ENCODE measurements around the gene CHRNB2. TPM values are rescaled to one million over a fixed set of nuclear protein-coding genes. Genes with fewer than 3 reads are reported as not detected.

CHRNB2 gene
- total RNA-seq, 1 experiment from 2014 or later = 0.21 TPM

GRCh38 chr1:154616659-154617345 lies 49.2 kb downstream of the CHRNB2 start:
- Mint-ChIP-seq H3K27ac (ENCODE audit: low read depth, unreplicated experiment) (no peak overlapping the region), H3K4me1 (ENCODE audit: insufficient read depth, unreplicated experiment) (peaks cover 6% of the 10 kb centered on the region), H3K27me3 (ENCODE audit: insufficient read depth, unreplicated experiment) (no peaks in the 10 kb centered on the region), H3K36me3 (ENCODE audit: insufficient read depth, unreplicated experiment) (peaks cover 10% of the 10 kb centered on the region), H3K4me3 (ENCODE audit: unreplicated experiment) (no peak overlapping the region), H3K9me3 (ENCODE audit: unreplicated experiment) (no peaks in the 10 kb centered on the region)
- ChIA-PET POLR2A (interaction anchor here (1.4 to 2.4 kb wide), 2 partner anchors 10 to 15 kb away, joined by 3 to 12 read pairs; no protein-coding TSS in a partner anchor), CTCF (interaction anchor here (0.6 kb wide), 1 partner anchor 385 kb away, joined by 3 read pairs; no protein-coding TSS in a partner anchor)
- no peak for TF ChIP-seq CTCF (IDR thresholded peaks at IDR 0.05; ENCODE audit: unreplicated experiment)
- no TSS peak for BruUV-seq (replicated peaks)
- intact Hi-C loops (cut with micrococcal nuclease) = no loop called here
- DNase-seq (ENCODE audit: unreplicated experiment) = no peak

- Mint-ChIP-seq H3K27ac (ENCODE audit: low read depth, unreplicated experiment) (no peak overlapping the region), H3K27me3 (ENCODE audit: insufficient read depth, unreplicated experiment) (no peaks in the 10 kb centered on the region), H3K9me3 (ENCODE audit: unreplicated experiment) (no peaks in the 10 kb centered on the region), H3K36me3 (ENCODE audit: insufficient read depth, unreplicated experiment) (peaks cover 15% of the 10 kb centered on the region), H3K4me3 (ENCODE audit: unreplicated experiment) (no peak overlapping the region), H3K4me1 (ENCODE audit: insufficient read depth, unreplicated experiment) (peaks cover 17% of the 10 kb centered on the region)
- intact Hi-C loops (cut with micrococcal nuclease) = no loop called here
- CTCF ChIA-PET = interaction anchor here (0.7 to 1.1 kb wide), 2 partner anchors 30 to 60 kb away, joined by 3 to 5 read pairs; no protein-coding TSS in a partner anchor
- DNase-seq (ENCODE audit: unreplicated experiment) = no peak
- no peak for TF ChIP-seq CTCF (IDR thresholded peaks at IDR 0.05; ENCODE audit: unreplicated experiment)
- no TSS peak for BruUV-seq (replicated peaks)
- POLR2A ChIA-PET = interaction anchor here (0.7 to 1.3 kb wide), 2 partner anchors 11 to 25 kb away, joined by 3 to 6 read pairs; partner anchors contain the start of gene ADAR
Observed at GRCh38 chr1:154619181-154619948, 51.8 kb downstream of the CHRNB2 start.

- BruUV-seq (replicated peaks) = no TSS peak
- peaks cover 18% of the 10 kb centered on the region for H3K36me3 Mint-ChIP-seq (ENCODE audit: insufficient read depth, unreplicated experiment)
- peaks cover 21% of the 10 kb centered on the region for H3K4me1 Mint-ChIP-seq (ENCODE audit: insufficient read depth, unreplicated experiment)
- H3K4me3 Mint-ChIP-seq (ENCODE audit: unreplicated experiment) = no peak overlapping the region
- ChIA-PET POLR2A (interaction anchor here (0.8 to 2.2 kb wide), 6 partner anchors 11 to 304 kb away, joined by 3 to 13 read pairs (median 4); partner anchors contain the start of gene ADAR), CTCF (no interaction called here)
- no peak for TF ChIP-seq CTCF (IDR thresholded peaks at IDR 0.05; ENCODE audit: unreplicated experiment)
- H3K27ac Mint-ChIP-seq (ENCODE audit: low read depth, unreplicated experiment) = no peak overlapping the region
- no peak for DNase-seq (ENCODE audit: unreplicated experiment)
- no peaks in the 10 kb centered on the region for H3K9me3 Mint-ChIP-seq (ENCODE audit: unreplicated experiment)
- intact Hi-C loops (cut with micrococcal nuclease) = no loop called here
- H3K27me3 Mint-ChIP-seq (ENCODE audit: insufficient read depth, unreplicated experiment) = no peaks in the 10 kb centered on the region
Observed at GRCh38 chr1:154620751-154621150, 53.2 kb downstream of the CHRNB2 start.

GRCh38 chr1:154621875-154622274 lies 54.3 kb downstream of the CHRNB2 start:
- POLR2A ChIA-PET = interaction anchor here (0.6 to 2.2 kb wide), 4 partner anchors 10 to 1016 kb away, joined by 3 to 13 read pairs (median 4); no protein-coding TSS in a partner anchor
- Mint-ChIP-seq H3K27ac (ENCODE audit: low read depth, unreplicated experiment) (peak overlapping the region; percentile 8), H3K4me1 (ENCODE audit: insufficient read depth, unreplicated experiment) (peaks cover 21% of the 10 kb centered on the region)

More at GRCh38 chr1:154621875-154622274, 54.3 kb downstream of the CHRNB2 start:
- Mint-ChIP-seq H3K9me3 (ENCODE audit: unreplicated experiment) (no peaks in the 10 kb centered on the region), H3K4me3 (ENCODE audit: unreplicated experiment) (no peak overlapping the region), H3K27me3 (ENCODE audit: insufficient read depth, unreplicated experiment) (no peaks in the 10 kb centered on the region), H3K36me3 (ENCODE audit: insufficient read depth, unreplicated experiment) (peaks cover 19% of the 10 kb centered on the region)
- intact Hi-C loops (cut with micrococcal nuclease) = no loop called here
- TF ChIP-seq CTCF (IDR thresholded peaks at IDR 0.05; ENCODE audit: unreplicated experiment) = no peak
- CTCF ChIA-PET = interaction anchor here (0.6 to 1.8 kb wide), 5 partner anchors 47 to 464 kb away, joined by 3 to 6 read pairs (median 4); no protein-coding TSS in a partner anchor
- DNase-seq (ENCODE audit: unreplicated experiment) = no peak
- BruUV-seq (replicated peaks) = no TSS peak

Measured in MCF 10A (cell line).